ENCODE results near the gene EIF4A2. TPM values are rescaled to one million over a fixed set of nuclear protein-coding genes. Genes with fewer than 3 reads are reported as not detected.

EIF4A2 gene
- total RNA-seq, 1 experiment from 2014 or later: 219 TPM

- Histone ChIP-seq H3K27me3 (ENCODE audit: control insufficient read depth, insufficient read depth, low read length) (no peaks in the 10 kb centered on the region), H3K4me3 (ENCODE audit: low read depth in 2 of 2, low read length in 2 of 2) (no peak overlapping the region), H3K27ac (ENCODE audit: low read length) (no peak overlapping the region), H3K36me3 (ENCODE audit: control insufficient read depth, insufficient read depth, low read length) (no peaks in the 10 kb centered on the region), H3K9me3 (ENCODE audit: control insufficient read depth, insufficient read depth, low read depth, low read length) (no peaks in the 10 kb centered on the region), H3K4me1 (ENCODE audit: control insufficient read depth, insufficient read depth, low read length) (peaks cover 3% of the 10 kb centered on the region; the same call in 1 of the 2 replicates)
- intact Hi-C loops (cut with micrococcal nuclease; ENCODE audit: unreplicated experiment): no loop called here
- ChIA-PET CTCF (no interaction called here), POLR2A (no interaction called here)
- no TSS peak for BruUV-seq (replicated peaks)
- TF ChIP-seq SIN3A (IDR thresholded peaks at IDR 0.05; ENCODE audit: borderline replicate concordance, insufficient read depth, low read depth, low read length) (no peak), REST (IDR thresholded peaks at IDR 0.05; ENCODE audit: insufficient read depth in 1 of 2, low read depth in 2 of 2, low read length in 1 of 2) (no peak), TCF7L2 (IDR thresholded peaks at IDR 0.05; ENCODE audit: low read depth, low read length) (no peak), POLR2AphosphoS5 (IDR thresholded peaks at IDR 0.05; ENCODE audit: low read depth, low read length) (no peak), CTCF (IDR thresholded peaks at IDR 0.05) (no peak)
- no peak for DNase-seq (ENCODE audit: low read depth, low spot score)
- no peak for ATAC-seq
- in situ Hi-C loops (cut with HindIII; ENCODE audit: low pct_unique_long_range_greater_than_20kb, low sequenced_read_pairs): no loop called here
Observed at GRCh38 chr3:186757686-186758220, 25.6 kb upstream of the EIF4A2 start.

GRCh38 chr3:186759231-186759930, 24.0 kb upstream of the EIF4A2 start:
- POLR2A ChIA-PET: no interaction called here
- TF ChIP-seq POLR2AphosphoS5 (IDR thresholded peaks at IDR 0.05; ENCODE audit: low read depth, low read length): no peak
- in situ Hi-C loops (cut with HindIII; ENCODE audit: low pct_unique_long_range_greater_than_20kb, low sequenced_read_pairs) (no loop called here), intact Hi-C loops (cut with micrococcal nuclease; ENCODE audit: unreplicated experiment) (no loop called here)
- DNase-seq (ENCODE audit: low read depth, low spot score): no peak
- CTCF ChIA-PET: no interaction called here
- H3K4me1 ChIP-seq (ENCODE audit: control insufficient read depth, insufficient read depth, low read length): no peaks in the 10 kb centered on the region
- no peaks in the 10 kb centered on the region for H3K27me3 ChIP-seq (ENCODE audit: control insufficient read depth, insufficient read depth, low read length)
- no peaks in the 10 kb centered on the region for H3K9me3 ChIP-seq (ENCODE audit: control insufficient read depth, insufficient read depth, low read depth, low read length)
- H3K4me3 ChIP-seq (ENCODE audit: low read depth in 2 of 2, low read length in 2 of 2): no peak overlapping the region
- no peaks in the 10 kb centered on the region for H3K36me3 ChIP-seq (ENCODE audit: control insufficient read depth, insufficient read depth, low read length)
- H3K27ac ChIP-seq (ENCODE audit: low read length): no peak overlapping the region
- BruUV-seq (replicated peaks): no TSS peak
- ATAC-seq: no peak

GRCh38 chr3:186760141-186760833, 23.1 kb upstream of the EIF4A2 start:
- POLR2A ChIA-PET: interaction anchor here (0.6 to 0.7 kb wide), 2 partner anchors 475 to 573 kb away, joined by 3 to 4 read pairs; no protein-coding TSS in a partner anchor
- TF ChIP-seq REST (IDR thresholded peaks at IDR 0.05; ENCODE audit: insufficient read depth in 1 of 2, low read depth in 2 of 2, low read length in 1 of 2) (no peak), SIN3A (IDR thresholded peaks at IDR 0.05; ENCODE audit: borderline replicate concordance, insufficient read depth, low read depth, low read length) (no peak), CTCF (IDR thresholded peaks at IDR 0.05) (no peak), TCF7L2 (IDR thresholded peaks at IDR 0.05; ENCODE audit: low read depth, low read length) (no peak), POLR2AphosphoS5 (IDR thresholded peaks at IDR 0.05; ENCODE audit: low read depth, low read length) (no peak)
- no peaks in the 10 kb centered on the region for H3K27me3 ChIP-seq (ENCODE audit: control insufficient read depth, insufficient read depth, low read length)
- CTCF ChIA-PET: no interaction called here
- DNase-seq (ENCODE audit: low read depth, low spot score) (no peak), ATAC-seq (no peak)
- H3K36me3 ChIP-seq (ENCODE audit: control insufficient read depth, insufficient read depth, low read length): no peaks in the 10 kb centered on the region
- intact Hi-C loops (cut with micrococcal nuclease; ENCODE audit: unreplicated experiment) (no loop called here), in situ Hi-C loops (cut with HindIII; ENCODE audit: low pct_unique_long_range_greater_than_20kb, low sequenced_read_pairs) (no loop called here)
- H3K4me1 ChIP-seq (ENCODE audit: control insufficient read depth, insufficient read depth, low read length): no peaks in the 10 kb centered on the region
- H3K27ac ChIP-seq (ENCODE audit: low read length): no peak overlapping the region
- no TSS peak for BruUV-seq (replicated peaks)
- no peak overlapping the region for H3K4me3 ChIP-seq (ENCODE audit: low read depth in 2 of 2, low read length in 2 of 2)
- H3K9me3 ChIP-seq (ENCODE audit: control insufficient read depth, insufficient read depth, low read depth, low read length): no peaks in the 10 kb centered on the region

Measured in Panc1 (cell line).